ENCODE measurements around the gene AMER2. TPM values are rescaled to one million over a fixed set of nuclear protein-coding genes. Genes with fewer than 3 reads are reported as not detected.

Gene AMER2
- polyA plus RNA-seq, 1 donor (not counting 4 experiments of a cell fraction or from before 2014, with no cell fraction given): not detected

DNA sequence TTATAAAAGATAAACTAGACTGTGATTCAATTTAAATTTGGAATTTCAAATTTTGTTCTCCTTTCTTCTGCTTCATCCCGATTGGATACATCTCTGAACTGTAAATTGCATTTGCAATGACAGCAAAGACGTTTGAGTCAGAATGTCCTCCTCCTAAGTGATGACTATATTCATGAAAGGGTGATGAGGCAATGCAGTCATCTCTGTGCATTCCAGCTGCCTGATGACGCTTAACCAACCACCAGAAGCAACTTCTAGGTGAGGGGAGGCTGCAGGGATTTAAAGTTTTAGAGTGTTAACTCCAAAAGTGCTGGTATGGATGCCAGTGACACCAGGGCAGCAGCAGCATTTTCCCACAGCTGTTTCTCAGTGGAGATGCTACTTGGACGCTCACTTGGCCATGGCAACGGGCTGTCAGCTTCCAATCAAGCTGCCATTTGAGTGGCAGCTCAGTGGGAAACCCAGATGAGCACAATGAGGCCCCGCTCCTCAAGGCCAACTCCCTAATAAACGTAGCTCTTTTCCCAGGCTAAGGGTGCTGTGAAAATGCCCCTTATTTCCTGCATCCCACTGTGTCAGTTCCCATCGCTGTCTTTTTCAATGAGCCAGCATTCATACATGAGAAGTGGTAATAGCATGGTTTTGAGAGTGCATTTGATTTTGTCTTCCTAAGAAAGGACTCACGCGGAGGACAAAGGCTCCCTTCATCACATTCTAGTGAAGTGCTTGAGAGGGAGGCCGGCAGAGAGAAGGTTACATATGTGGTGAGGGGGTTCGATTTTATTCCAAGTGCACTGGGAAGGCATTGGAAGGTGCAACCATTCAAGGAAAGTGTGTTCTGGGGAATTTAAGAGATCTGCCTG lies 45.2 kb upstream of the AMER2 start:
- dilution Hi-C loops (cut with MboI; ENCODE audit: extremely low pct_ligation_motif_present, low sequenced_read_pairs): no loop called here
- no peaks in the 10 kb centered on the region for H4K20me1 ChIP-seq (ENCODE audit: control insufficient read depth, extremely low read depth, insufficient read depth, low read length)

DNA sequence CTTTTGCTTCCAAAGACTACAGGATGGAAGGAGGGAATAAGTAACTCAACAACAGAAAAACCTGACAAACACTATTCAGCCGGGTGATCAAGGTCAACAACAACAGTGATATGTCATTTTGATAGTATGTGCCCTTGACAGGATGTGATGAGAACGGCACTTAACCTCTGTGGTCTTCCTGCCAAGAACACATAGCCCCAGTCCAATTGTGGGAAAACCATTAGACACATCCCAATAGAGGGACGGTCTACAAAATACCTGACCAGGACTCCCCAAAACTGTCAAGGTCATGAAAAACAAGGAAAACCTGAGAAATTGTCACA lies 43.1 kb upstream of the AMER2 start:
- Histone ChIP-seq H2AFZ (ENCODE audit: control insufficient read depth, low read length) (no peak overlapping the region), H3K27ac (ENCODE audit: control insufficient read depth, insufficient read depth, low read length) (no peak overlapping the region), H3K9ac (ENCODE audit: control insufficient read depth, extremely low read depth, insufficient read depth, low read length) (no peak overlapping the region), H3K9me3 (ENCODE audit: control insufficient read depth, low read depth, low read length) (no peaks in the 10 kb centered on the region), H3K4me3 (ENCODE audit: control insufficient read depth in 2 of 3, extremely low read depth in 1 of 3, insufficient read depth in 2 of 3, low read depth in 1 of 3, low read length in 3 of 3) (no peak overlapping the region), H4K20me1 (ENCODE audit: control insufficient read depth, extremely low read depth, insufficient read depth, low read length) (no peaks in the 10 kb centered on the region), H3K9me1 (ENCODE audit: control insufficient read depth, extremely low read depth, insufficient read depth, low read length) (no peaks in the 10 kb centered on the region), H3K4me1 (ENCODE audit: control insufficient read depth, extremely low read depth, insufficient read depth, low read length) (peaks cover 12% of the 10 kb centered on the region), H3K27me3 (ENCODE audit: control insufficient read depth, extremely low read depth, insufficient read depth, low read length) (no peaks in the 10 kb centered on the region), H3K4me2 (ENCODE audit: control insufficient read depth, extremely low read depth, insufficient read depth, low read depth, low read length) (no peak overlapping the region), H3K79me2 (ENCODE audit: control insufficient read depth, insufficient read depth, low read length) (no peaks in the 10 kb centered on the region), H3K36me3 (ENCODE audit: control insufficient read depth in 2 of 2, extremely low read depth in 1 of 2, insufficient read depth in 2 of 2, low read length in 2 of 2) (no peaks in the 10 kb centered on the region)
- FAIRE-seq (no peak), DNase-seq (ENCODE audit: low read depth, low spot score) (no peak)
- TF ChIP-seq EZH2 (IDR thresholded peaks at IDR 0.05; ENCODE audit: low read length): no peak
- TF ChIP-seq, protein P1, sequence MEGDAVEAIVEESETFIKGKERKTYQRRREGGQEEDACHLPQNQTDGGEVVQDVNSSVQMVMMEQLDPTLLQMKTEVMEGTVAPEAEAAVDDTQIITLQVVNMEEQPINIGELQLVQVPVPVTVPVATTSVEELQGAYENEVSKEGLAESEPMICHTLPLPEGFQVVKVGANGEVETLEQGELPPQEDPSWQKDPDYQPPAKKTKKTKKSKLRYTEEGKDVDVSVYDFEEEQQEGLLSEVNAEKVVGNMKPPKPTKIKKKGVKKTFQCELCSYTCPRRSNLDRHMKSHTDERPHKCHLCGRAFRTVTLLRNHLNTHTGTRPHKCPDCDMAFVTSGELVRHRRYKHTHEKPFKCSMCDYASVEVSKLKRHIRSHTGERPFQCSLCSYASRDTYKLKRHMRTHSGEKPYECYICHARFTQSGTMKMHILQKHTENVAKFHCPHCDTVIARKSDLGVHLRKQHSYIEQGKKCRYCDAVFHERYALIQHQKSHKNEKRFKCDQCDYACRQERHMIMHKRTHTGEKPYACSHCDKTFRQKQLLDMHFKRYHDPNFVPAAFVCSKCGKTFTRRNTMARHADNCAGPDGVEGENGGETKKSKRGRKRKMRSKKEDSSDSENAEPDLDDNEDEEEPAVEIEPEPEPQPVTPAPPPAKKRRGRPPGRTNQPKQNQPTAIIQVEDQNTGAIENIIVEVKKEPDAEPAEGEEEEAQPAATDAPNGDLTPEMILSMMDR (optimal IDR thresholded peaks at IDR 0.05 in 1 of 3, IDR thresholded peaks at IDR 0.05 in 1 of 3, conservative IDR thresholded peaks at IDR 0.05 in 1 of 3; ENCODE audit: extremely low read depth in 1 of 3, insufficient read depth in 2 of 3, low read length in 3 of 3): no peak
- dilution Hi-C loops (cut with MboI; ENCODE audit: extremely low pct_ligation_motif_present, low sequenced_read_pairs): no loop called here

More for the DNA sequence above, 45.2 kb upstream of the AMER2 start:
- Histone ChIP-seq H3K36me3 (ENCODE audit: control insufficient read depth in 2 of 2, extremely low read depth in 1 of 2, insufficient read depth in 2 of 2, low read length in 2 of 2) (no peaks in the 10 kb centered on the region), H3K9ac (ENCODE audit: control insufficient read depth, extremely low read depth, insufficient read depth, low read length) (no peak overlapping the region), H3K27me3 (ENCODE audit: control insufficient read depth, extremely low read depth, insufficient read depth, low read length) (no peaks in the 10 kb centered on the region), H3K27ac (ENCODE audit: control insufficient read depth, insufficient read depth, low read length) (no peak overlapping the region), H3K79me2 (ENCODE audit: control insufficient read depth, insufficient read depth, low read length) (no peaks in the 10 kb centered on the region), H2AFZ (ENCODE audit: control insufficient read depth, low read length) (no peak overlapping the region), H3K9me3 (ENCODE audit: control insufficient read depth, low read depth, low read length) (no peaks in the 10 kb centered on the region), H3K4me3 (ENCODE audit: control insufficient read depth in 2 of 3, extremely low read depth in 1 of 3, insufficient read depth in 2 of 3, low read depth in 1 of 3, low read length in 3 of 3) (no peak overlapping the region), H3K4me1 (ENCODE audit: control insufficient read depth, extremely low read depth, insufficient read depth, low read length) (peaks cover 12% of the 10 kb centered on the region), H3K9me1 (ENCODE audit: control insufficient read depth, extremely low read depth, insufficient read depth, low read length) (no peaks in the 10 kb centered on the region), H3K4me2 (ENCODE audit: control insufficient read depth, extremely low read depth, insufficient read depth, low read depth, low read length) (no peak overlapping the region)
- FAIRE-seq: no peak
- DNase-seq (ENCODE audit: low read depth, low spot score): no peak
- TF ChIP-seq EZH2 (IDR thresholded peaks at IDR 0.05; ENCODE audit: low read length): no peak
- TF ChIP-seq, protein P1 (optimal IDR thresholded peaks at IDR 0.05 in 1 of 3, IDR thresholded peaks at IDR 0.05 in 1 of 3, conservative IDR thresholded peaks at IDR 0.05 in 1 of 3; ENCODE audit: extremely low read depth in 1 of 3, insufficient read depth in 2 of 3, low read length in 3 of 3): no peak

Data from keratinocyte (primary cell).